GM12875 (cell line): ENCODE measurements around the gene STUB1.

ENCODE experiments used
- H3K4me3 ChIP-seq: one replicate; pipeline ENCODE4 v1.5.1; 2011; ENCODE audit warnings: low read depth, low read length, control low read depth
- TF ChIP-seq, protein P1 (sequence below): IDR thresholded peaks from 2 replicates; pipeline ENCODE4 v1.5.1; 2011; ENCODE audit warnings: low read depth, mild to moderate bottlenecking, control low read depth, inconsistent platforms, low read length, moderate library complexity, borderline replicate concordance; ENCODE audit not compliant: insufficient read depth

Gene STUB1

DNA sequence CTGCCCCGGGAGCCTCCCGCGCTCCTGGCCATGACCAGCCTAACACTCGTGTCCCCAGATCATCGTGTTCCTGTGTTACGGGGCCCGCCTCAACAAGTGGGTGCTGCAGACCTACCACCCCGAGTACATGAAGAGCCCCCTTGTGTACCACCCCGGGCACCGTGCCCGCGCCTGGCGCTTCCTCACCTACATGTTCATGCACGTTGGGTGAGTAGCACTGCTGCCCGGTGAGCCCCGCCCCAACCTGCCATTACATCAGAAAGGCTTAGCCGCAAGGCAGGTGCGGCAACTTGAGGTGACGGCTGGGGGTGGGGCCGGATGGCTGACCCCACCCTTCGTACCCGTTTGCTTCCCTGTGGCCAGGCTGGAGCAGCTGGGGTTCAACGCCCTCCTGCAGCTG, 3.3 kb upstream of the STUB1 start:
- no peak overlapping the region for H3K4me3 ChIP-seq
- TF ChIP-seq, protein P1, sequence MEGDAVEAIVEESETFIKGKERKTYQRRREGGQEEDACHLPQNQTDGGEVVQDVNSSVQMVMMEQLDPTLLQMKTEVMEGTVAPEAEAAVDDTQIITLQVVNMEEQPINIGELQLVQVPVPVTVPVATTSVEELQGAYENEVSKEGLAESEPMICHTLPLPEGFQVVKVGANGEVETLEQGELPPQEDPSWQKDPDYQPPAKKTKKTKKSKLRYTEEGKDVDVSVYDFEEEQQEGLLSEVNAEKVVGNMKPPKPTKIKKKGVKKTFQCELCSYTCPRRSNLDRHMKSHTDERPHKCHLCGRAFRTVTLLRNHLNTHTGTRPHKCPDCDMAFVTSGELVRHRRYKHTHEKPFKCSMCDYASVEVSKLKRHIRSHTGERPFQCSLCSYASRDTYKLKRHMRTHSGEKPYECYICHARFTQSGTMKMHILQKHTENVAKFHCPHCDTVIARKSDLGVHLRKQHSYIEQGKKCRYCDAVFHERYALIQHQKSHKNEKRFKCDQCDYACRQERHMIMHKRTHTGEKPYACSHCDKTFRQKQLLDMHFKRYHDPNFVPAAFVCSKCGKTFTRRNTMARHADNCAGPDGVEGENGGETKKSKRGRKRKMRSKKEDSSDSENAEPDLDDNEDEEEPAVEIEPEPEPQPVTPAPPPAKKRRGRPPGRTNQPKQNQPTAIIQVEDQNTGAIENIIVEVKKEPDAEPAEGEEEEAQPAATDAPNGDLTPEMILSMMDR: no peak

DNA sequence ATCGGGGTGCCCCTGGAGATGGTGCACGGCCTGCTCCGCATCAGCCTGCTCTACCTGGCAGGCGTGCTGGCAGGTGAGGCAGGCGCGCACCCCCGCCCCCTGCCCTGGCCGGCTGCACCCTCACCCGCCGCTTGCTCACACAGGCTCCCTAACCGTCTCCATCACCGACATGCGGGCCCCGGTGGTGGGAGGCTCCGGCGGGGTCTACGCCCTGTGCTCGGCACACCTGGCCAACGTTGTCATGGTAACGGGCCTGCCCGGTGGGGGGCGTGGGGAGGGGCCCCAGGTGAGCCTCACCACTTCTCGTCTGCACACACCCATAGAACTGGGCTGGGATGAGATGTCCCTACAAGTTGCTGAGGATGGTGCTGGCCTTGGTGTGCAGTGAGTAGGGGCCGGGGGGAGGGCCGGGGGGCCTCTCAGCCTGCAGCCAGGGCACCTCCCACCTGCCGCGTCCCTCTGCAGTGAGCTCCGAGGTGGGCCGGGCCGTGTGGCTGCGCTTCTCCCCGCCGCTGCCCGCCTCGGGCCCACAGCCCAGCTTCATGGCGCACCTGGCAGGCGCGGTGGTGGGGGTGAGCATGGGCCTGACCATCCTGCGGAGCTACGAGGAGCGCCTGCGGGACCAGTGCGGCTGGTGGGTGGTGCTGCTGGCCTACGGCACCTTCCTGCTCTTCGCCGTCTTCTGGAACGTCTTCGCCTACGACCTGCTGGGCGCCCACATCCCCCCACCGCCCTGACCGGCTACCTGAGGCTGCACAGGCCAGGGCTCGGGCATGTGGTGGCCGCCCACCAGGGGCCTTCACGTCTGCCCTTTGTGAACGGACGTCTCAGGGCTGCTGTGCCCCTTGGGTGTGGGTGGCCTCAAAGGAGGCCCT, 2.7 kb upstream of the STUB1 start:
- TF ChIP-seq, protein P1: no peak
- no peak overlapping the region for H3K4me3 ChIP-seq

GRCh38 chr16:678209-678857, 1.9 kb upstream of the STUB1 start:
- TF ChIP-seq, protein P1: no peak

DNA sequence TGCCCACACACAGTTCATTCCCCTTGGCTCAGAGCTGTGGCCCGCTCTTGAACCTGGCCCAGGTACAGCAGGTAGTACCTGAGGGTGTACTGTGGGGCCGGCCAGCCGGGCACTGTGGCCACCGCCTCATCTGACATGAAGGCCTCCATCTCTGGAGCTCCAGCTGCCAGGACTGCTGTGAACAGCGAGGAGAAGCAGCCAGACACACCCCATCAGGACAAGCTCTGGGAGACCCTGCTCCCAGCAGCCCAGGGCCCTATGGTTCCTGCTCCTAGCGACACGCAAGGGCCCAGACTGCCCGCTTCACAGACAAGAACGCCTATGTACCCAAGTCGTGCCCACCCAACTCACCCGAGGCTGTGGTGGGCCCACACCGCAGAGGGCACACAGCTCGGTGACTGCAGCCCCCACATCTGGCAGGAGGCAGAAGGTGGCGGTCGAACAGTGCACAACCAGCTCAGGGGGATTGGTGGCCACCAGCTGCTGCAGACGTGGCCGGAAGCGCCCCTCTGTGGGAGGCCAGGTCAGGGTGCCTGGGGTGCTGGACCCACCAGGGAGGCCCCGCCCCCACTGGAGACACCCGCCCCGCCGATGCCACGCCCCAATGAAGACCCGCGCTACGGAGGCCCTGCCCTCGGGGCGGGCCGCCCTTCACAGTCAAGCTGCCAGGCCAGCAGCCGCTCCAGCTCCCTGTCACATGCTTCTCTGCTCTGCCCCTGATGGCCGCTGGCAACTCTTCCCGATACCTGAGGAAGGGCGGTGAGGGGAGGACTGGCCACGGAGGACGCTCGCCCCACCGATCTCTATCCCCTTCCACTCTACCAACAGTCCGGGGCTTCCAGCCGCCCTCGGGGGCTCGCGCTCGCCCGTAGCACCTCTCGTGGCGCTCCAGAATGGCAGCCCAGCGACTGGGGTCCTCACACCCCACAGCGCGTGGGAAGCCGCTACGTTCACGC, 1.1 kb upstream of the STUB1 start:
- TF ChIP-seq, protein P1: no peak
- peak overlapping the region; percentile 31 for H3K4me3 ChIP-seq

More at GRCh38 chr16:678209-678857, 1.9 kb upstream of the STUB1 start:
- H3K4me3 ChIP-seq: no peak overlapping the region

- TF ChIP-seq, protein P1: no peak
Observed at GRCh38 chr16:680625-680945, 375 bp downstream of the STUB1 start.

DNA sequence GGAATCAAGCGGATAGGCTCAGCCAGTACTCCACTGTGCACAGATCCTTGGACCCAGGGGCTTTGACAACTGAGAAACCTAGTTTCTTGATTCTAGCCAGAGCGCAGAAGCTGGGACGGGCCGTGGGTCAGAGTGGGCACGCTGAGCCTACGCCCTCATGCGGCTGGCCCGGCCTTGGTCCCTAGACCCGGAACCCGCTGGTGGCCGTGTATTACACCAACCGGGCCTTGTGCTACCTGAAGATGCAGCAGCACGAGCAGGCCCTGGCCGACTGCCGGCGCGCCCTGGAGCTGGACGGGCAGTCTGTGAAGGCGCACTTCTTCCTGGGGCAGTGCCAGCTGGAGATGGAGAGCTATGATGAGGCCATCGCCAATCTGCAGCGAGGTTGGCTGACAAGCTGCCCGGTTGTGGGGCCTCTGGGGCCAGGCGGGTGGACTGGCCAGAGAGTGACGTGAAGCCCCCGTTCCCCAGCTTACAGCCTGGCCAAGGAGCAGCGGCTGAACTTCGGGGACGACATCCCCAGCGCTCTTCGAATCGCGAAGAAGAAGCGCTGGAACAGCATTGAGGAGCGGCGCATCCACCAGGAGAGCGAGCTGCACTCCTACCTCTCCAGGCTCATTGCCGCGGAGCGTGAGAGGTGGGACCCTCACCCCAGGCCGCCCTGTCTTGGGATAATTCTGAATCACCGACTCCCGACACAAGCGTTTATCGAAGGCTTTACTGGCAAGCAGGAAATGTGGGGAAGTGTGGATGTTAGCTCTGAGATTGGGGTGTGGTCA, 946 bp downstream of the STUB1 start:
- TF ChIP-seq, protein P1: no peak
- peak overlapping the region; percentile 86 for H3K4me3 ChIP-seq

More at GRCh38 chr16:680625-680945, 375 bp downstream of the STUB1 start:
- peak overlapping the region; percentile 86 for H3K4me3 ChIP-seq
